T47D (cell line): ENCODE results near the gene KATNA1.
A peak's percentile ranks its signal among the peaks of the same experiment; 100 is the strongest.

Experiments used
- DNase-seq, 2 experiments: peaks; one replicate each; pipeline versions ENCODE4 v3.0.0 to v3.0.0-alpha.2; 2011 to 2012; ENCODE audit warnings: low read depth in 1 of 2, low spot score in 1 of 2
- JUND ChIP-seq: IDR thresholded peaks from 2 replicates; pipeline ENCODE4 v1.6.1; 2012; ENCODE audit warnings: low read depth
- in situ Hi-C: cut with HindIII; loops from 2 replicates; pipeline ENCODE4 v1.10.0; 2016; ENCODE audit warnings: low sequenced_read_pairs, low pct_unique_long_range_greater_than_20kb

KATNA1 gene

DNA sequence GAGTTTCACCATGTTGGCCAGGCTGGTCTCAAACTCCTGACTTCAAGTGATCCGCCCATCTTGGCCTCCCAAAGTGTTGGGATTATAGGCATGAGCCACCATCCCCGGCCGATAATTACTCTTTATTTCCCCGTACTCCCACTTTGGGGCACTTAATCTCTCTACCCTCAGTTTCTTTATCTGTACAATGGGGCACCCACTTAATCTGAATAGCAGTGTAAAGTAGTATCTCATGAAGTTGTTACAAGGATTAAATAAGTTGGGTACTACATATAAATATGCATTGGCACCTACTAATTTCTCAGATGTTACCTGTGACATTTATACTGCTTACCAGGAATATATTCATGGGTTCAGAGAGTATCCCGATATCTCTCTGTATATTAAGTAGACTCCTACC, 67.2 kb downstream of the KATNA1 start:
- TF ChIP-seq JUND: no peak
- in situ Hi-C loops: no loop called here
- DNase-seq: no peak

DNA sequence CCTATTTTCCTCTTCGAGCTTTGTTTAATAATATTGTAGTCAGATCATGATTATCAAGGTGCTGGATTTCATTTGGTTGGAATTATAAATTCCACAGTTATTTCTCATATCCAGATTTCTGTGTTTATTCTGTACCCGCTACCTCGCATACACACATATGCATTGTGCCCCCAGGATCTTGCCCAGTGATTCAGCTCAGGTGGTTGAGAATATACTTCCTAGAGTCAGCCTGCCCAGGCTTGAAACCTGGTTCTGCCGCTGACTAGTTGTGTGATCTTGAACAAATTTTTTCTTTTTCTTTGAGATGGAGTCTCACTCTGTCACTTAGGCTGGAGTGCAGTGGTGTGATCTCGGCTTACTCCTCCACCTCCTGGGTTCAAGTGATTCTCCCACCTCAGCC, 67.6 kb downstream of the KATNA1 start:
- no peak for TF ChIP-seq JUND
- in situ Hi-C loops: no loop called here
- DNase-seq: no peak

DNA sequence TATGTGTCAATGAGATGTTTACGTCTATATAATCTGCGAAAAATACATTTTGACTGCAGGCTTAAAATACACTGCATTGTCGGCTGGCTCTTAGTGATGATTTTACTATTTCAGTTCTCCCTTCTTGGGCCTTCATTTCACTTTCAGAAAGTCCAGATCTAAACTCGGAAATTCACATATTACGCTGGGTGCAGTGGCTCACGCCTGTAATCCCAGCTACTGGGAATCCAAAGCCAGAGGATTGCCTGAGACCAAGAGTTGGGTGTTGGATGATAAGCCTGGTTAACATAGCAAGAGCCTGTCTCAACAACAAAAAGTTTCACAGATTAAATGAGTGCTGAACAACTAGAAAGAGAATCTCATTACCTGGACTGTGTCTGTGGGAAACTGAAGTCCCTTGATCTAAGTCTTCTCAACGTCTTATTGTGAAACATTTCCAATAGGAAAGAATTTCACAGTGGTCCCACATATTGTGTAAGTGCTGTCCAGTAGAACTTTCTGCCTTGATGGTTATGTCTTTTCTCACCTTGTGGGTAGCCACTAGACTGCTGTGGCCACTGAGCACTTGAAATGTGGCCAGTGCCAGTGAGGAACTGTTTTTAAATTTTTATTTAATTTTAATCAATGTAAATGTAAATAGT, 80.4 kb downstream of the KATNA1 start:
- no peak for TF ChIP-seq JUND
- no peak for DNase-seq
- in situ Hi-C loops: no loop called here

DNA sequence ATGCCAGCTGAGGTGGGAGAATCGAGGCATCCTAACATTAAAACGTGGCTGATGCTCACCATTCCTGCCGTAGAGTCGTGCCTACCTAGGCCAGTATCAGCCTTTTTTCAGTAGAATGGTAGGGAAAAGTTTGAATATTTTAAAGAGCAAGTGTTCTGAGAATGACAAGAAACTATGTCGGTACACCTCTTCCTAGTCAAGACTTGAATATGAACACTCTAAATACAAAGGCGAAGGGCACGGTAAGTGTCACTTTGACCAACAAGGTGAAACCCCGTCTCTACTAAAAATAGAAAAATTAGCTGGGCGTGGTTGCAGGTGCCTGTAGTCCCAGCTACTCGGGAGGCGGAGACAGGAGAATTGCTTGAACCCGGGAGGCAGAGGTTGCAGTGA, 81.3 kb downstream of the KATNA1 start:
- no peak for DNase-seq
- TF ChIP-seq JUND: no peak
- in situ Hi-C loops: no loop called here

DNA sequence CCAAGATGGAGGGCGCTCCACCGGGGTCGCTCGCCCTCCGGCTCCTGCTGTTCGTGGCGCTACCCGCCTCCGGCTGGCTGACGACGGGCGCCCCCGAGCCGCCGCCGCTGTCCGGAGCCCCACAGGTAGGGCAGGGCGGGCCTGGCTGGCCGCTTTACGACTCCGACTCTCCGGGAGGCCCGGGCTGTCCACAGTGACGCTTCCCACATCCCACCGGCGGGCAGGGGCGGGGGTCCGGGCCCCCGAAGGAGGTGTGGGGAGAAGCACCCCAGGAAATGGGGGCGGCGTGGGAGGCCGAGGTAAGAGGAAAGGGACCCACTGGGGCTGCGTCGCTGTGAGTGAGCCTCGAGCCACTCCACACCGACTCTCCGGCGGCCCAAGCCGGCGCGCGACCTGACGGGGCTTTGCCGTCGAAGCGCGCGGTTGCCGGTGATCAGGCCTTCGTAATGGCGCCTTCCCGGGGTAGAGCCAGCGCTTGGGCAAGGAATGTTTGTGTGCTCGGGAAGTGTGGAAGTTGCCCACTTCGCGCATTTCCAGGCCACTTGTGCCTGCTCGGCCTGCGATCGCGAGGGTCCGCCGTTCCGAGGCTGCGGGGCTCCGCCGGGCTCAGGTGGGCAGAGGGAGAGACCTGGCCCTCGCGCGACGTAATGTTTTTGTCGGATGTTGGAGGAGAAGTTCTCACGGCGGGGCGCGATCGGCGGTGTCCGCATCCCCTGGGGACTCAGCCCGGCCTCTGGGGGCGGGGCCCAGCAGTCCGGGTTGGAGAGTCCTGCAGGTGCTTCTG, 81.9 kb downstream of the KATNA1 start:
- TF ChIP-seq JUND: no peak
- in situ Hi-C loops: no loop called here
- peak; percentile 16 to 57 for DNase-seq

DNA sequence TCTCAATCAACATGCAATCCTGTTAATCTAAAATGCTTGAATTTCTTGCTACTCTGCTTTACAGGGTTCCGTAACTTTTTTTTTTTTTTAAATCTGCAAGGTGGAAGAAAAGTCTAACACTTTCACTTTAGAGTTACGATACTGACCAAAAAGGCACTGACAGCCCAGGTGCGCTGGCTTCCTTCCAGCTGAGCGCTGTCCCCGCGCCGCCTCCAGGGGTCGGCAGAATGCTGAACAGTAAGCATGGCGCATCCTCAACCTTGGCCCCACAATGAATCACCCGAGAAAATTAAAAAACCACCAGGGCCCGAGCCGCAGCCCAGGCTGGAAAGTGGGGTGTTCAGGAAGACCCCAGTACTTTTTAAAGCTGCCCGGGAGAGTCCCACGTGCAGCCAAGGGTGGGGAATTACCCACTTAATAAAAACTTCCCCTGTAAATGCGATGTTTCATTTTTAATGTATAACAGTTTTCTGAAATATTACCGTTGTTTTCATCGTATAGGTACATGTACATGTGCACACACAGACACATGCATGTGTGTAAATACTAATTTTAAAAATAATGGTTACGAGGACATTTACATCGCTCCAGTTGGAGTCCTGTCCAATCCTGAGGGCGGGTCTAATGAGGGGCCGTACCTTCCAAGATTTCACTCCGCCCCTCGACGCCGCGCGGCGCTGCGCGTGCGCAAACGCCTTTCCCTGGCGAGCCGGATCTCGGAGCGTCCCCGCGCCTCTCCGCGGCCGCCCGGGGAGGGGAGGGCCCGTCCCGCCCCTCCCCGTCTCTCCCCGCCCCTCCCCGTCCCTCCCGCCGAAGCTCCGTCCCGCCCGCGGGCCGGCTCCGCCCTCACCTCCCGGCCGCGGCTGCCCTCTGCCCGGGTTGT, 82.7 kb downstream of the KATNA1 start, which contains the start of gene GINM1:
TSS of gene GINM1 (plus strand) at position 849 of the 883 bp plus-strand sequence. CDS start 40 bp downstream, outside the sequence.
- DNase-seq: peak; percentile 87 to 96
- in situ Hi-C loops: no loop called here
- no peak for TF ChIP-seq JUND

DNA sequence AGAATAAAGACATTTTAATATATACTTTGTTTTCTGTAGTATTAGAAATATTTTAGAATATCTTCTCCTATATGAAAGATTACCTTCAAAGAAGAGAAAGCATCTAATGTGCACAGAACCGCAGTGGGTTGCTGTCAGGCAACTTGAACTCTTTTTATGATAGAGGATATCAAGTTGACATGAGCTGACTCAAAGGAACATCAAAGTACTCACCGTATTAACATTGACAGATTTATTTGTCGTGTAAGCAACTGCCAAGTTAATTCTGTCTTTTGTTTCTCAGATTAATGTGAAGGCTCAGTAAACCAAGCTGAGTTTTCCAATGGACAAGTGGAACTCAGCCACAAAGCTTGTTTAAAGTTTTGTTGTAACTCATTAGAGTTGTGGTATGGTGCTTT, 84.6 kb downstream of the KATNA1 start:
- DNase-seq: no peak
- no peak for TF ChIP-seq JUND
- in situ Hi-C loops: no loop called here

DNA sequence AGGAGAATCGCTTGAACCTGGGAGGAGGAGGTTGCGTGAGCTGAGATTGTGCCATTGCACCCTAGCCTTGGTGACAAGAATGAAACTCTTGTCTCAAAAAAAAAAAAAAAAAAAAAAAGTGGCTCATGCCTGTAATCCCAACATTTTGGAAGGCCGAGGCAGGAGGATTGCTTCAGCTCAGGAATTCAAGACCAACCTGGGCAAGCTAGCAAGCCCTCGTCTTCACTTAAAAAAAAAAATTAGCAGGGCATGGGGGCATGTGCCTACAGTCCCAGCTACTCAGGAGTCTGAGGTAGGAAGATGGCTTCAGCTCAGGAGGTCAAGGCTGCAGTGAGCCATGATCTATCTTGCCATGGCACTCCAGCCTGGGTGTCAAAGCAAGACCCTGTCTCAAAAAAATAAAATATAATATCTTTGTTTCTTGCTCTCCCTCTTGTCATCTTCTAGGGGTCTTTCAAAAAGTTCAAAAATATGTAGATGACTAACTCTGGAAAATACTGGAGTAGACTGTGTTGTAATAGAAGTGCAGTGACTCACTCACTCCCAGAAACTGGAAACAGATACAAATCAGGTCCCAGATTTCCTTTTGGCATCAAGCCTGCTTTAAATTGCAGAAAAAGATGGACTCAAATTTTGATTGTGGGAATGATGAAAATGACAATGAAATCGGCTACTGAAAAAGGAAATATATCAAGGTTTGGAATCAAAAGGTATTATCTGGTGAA, 85.1 kb downstream of the KATNA1 start:
- DNase-seq: no peak
- in situ Hi-C loops: no loop called here
- TF ChIP-seq JUND: no peak

DNA sequence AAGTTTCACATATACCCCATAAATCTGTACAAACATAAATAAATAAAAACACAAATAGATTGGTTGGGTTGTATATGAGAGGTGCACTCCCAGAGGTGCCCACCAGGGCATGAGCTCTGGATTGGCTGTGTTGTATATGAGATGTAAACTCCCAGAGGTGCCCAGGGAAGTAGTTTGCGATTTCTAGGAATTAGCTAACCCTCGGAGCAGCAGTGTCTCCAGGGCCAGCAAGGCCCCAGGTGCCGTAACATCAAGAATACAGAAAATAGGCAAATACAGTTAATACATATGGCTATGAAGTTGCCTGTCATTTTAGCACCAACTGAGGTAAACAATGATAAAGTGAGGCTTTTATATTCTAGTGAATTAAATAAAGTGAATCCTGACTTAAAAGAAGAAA, 87.8 kb downstream of the KATNA1 start:
- no peak for TF ChIP-seq JUND
- in situ Hi-C loops: no loop called here
- DNase-seq: peak in 1 of 2 experiments; percentile 46

DNA sequence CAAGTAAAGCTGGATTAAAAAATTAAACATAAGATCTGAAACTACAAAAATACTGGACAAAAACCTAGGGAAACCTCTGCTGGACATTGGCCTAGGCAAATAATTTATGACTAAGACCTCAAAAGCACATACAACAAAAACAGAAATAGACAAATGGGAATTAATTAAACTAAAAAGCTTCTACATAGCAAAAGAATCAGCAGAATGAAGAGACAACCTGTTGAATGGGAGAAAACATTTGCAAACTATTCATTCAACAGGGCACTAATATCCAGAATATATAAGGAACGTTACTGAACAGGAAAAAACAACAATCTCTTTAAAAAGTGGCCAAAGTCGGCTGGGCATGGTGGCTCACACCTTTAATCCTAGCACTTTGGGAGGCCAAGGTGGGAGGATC, 89.1 kb downstream of the KATNA1 start:
- in situ Hi-C loops: no loop called here
- DNase-seq: no peak
- TF ChIP-seq JUND: no peak

DNA sequence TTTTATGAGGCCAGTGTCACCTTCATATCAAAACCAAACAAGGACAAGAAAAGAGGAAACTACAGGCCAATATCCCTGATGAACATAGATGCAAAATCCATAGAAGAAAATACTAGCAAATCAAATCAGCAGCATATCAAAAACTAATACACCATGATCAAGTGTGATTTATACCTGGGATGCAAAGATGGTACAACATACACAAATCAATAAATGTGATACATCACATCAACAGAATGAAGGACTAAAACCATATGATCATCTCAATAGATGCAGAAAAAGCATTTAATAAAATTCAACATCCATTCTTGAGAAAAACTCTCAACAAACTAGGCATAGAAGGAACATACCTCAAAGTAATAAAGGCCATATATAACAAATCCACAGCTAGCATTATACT, 90.5 kb downstream of the KATNA1 start:
- in situ Hi-C loops: no loop called here
- DNase-seq: no peak
- no peak for TF ChIP-seq JUND

DNA sequence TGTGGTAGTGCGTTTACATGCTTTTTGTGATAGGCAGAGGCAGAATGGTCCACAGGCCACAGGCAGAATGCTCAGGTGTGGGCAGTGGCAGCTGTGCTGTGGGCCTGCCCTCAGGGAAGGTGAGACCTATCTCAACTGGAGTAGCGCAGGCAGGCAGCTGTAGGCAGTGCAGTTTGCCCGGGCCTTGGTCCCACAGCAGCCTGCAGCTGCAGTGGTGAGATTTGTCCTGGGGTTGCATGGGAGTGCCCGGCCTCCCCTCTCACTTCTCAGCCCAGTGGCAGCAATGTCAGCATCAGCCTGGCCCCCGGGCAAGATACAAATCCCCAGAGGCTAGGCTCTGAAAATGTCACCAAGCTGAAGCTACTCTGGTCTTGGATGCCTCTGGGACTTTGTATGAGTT, 96.6 kb downstream of the KATNA1 start:
- no peak for TF ChIP-seq JUND
- in situ Hi-C loops: no loop called here
- no peak for DNase-seq
